Motor neuron (in vitro differentiated cells): ENCODE data around the gene TMEM127. TPM values are rescaled to one million over a fixed set of nuclear protein-coding genes. Genes with fewer than 3 reads are reported as not detected.

ENCODE experiments used
- total RNA-seq, 8 experiments: library from RNA; unstranded; fragments of 300-600 nt; gene quantifications; 2 replicates each; pipeline versions ENCODE4 v1.2.3 to v1.2.4, GENCODE V29; 2022

The TMEM127 gene
- total RNA-seq, 8 experiments from 2014 or later: 14.7 to 26.4 (median 19.7) TPM

Other genes with a start within 250 kb of the TMEM127 start
- gene GPAT2, start 231.1 kb downstream of the TMEM127 start, total RNA-seq: 1 to 10 TPM in 1 of 8 experiments, under 1 TPM in 7; 0.05 to 3.2 (median 0.41) TPM
- gene ADRA2B, start 149.4 kb downstream of the TMEM127 start, total RNA-seq: under 1 TPM in 7 of 8 experiments, not detected in 1; 0.09 to 0.81 (median 0.20) TPM
- under 1 TPM in 3 of 8 experiments, not detected in 5; 0.14 to 0.57 (median 0.29) TPM for gene ASTL, start 127.5 kb downstream of the TMEM127 start, total RNA-seq
- gene DUSP2, start 120.6 kb downstream of the TMEM127 start, total RNA-seq: 1 to 10 TPM in 5 of 8 experiments, under 1 TPM in 3; 0.36 to 6.1 (median 1.1) TPM
- gene STARD7, start 57.2 kb downstream of the TMEM127 start, total RNA-seq: 100 to 1,000 TPM in 4 of 8 experiments, 10 to 100 TPM in 4; 54.5 to 134 (median 100) TPM
- 10 to 100 TPM; 57.4 to 75.2 (median 64.6) TPM for gene CIAO1, start 228 bp upstream of the TMEM127 start, total RNA-seq
- 100 to 1,000 TPM in 4 of 8 experiments, 10 to 100 TPM in 4; 50.1 to 150 (median 97.9) TPM for gene SNRNP200, start 39.5 kb upstream of the TMEM127 start, total RNA-seq
- 1 to 10 TPM in 4 of 8 experiments, under 1 TPM in 4; 0.11 to 7.8 (median 1.2) TPM for gene ITPRIPL1, start 59.3 kb upstream of the TMEM127 start, total RNA-seq
- gene NCAPH, start 69.8 kb upstream of the TMEM127 start, total RNA-seq: 10 to 100 TPM in 3 of 8 experiments, 1 to 10 TPM in 2, under 1 TPM in 3; 0.71 to 36.3 (median 1.5) TPM
- under 1 TPM in 4 of 8 experiments, not detected in 4; 0.13 to 0.52 (median 0.17) TPM for gene NEURL3, start 239.4 kb upstream of the TMEM127 start, total RNA-seq